ENCODE measurements around the gene USP9X. TPM values are rescaled to one million over a fixed set of nuclear protein-coding genes. Genes with fewer than 3 reads are reported as not detected.
A peak's percentile ranks its signal among the peaks of the same experiment; 100 is the strongest.

Gene USP9X
- total and polyA plus RNA-seq, 9 donors: 33.5 to 60.8 (median 44.1) TPM

DNA sequence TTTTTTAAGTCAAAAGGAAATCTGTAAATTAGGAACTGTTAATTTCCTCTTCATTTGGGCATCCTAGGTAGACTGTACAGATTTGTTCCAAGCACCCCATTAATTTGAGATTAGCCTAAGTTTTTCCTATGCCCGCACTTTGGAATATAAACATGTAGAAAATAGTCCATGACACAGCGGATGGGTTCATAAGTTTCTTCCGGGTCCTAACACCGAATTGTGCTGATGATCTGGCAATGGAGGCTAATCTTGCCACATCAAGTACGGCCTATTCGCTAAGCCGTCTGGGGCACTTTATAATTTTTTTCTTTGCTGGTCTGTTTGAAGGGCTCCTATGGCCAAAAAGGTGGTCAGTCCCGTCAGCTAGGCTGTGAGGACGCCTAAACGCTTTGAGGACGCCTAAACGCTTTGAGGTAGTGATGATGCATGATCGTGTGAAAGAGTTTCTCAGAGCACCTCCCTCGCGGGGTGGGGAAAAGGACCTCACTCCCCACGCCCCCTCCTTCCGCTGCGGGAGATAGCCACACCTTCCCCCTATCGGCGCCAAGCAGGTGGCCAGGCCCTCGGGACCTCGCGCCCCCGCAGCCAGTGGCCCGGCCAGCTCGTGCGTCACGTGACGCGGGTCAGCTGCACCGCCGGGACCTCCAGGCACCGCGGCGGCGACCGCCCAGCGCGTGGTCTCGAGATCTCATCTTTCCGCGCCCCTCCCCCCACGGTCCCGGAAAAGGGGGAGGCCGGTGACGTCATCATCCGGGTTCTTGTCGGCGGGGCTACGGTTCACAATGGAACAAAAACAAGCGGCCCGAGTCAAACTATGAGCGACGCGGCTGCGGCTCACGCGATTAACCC, 977 bp upstream of the USP9X start:
- peak overlapping the region; percentile 81 for H3K4me3 ChIP-seq (ENCODE audit: low read length)
- peak; percentile 98 for DNase-seq
- peaks cover 3% of the 10 kb centered on the region for H3K4me1 ChIP-seq (ENCODE audit: control insufficient read depth, insufficient read depth, low read length)
- H3K27me3 ChIP-seq (ENCODE audit: control insufficient read depth, insufficient read depth, low read length): peaks cover 14% of the 10 kb centered on the region
- H3K36me3 ChIP-seq (ENCODE audit: control insufficient read depth, insufficient read depth, low read length): no peaks in the 10 kb centered on the region
- no peaks in the 10 kb centered on the region for H3K9me3 ChIP-seq (replicated peaks; ENCODE audit: control insufficient read depth, low read depth, low read length)
- H3K27ac ChIP-seq (ENCODE audit: low read length): peak overlapping the region; percentile 100
- under 1% methylated on average over 50 of the region's 58 CpGs for WGBS (ENCODE audit: insufficient coverage)

DNA sequence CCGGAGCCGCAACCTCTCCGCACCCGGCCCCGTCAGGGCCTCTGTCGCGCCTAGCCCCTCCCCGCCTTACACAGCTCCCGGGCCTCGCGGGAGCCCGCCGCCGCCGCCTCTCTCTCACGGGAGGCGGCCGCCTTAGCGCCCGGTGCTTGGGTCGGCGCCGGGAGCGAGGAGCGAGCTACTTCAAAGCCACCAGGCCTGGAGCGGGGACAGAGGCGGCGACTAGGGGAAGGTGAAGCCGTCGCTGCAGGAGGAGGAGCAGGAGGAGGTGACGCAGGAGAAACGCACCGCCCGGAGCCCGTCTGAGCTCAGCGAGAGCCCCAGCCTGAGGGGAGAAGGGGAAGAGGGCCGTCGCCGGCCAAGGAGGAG, 250 bp downstream of the USP9X start:
- WGBS (ENCODE audit: insufficient coverage): under 1% methylated on average over 39 of the region's 39 CpGs
- Histone ChIP-seq H3K4me1 (ENCODE audit: control insufficient read depth, insufficient read depth, low read length) (peaks cover 3% of the 10 kb centered on the region), H3K9me3 (replicated peaks; ENCODE audit: control insufficient read depth, low read depth, low read length) (no peaks in the 10 kb centered on the region), H3K36me3 (ENCODE audit: control insufficient read depth, insufficient read depth, low read length) (no peaks in the 10 kb centered on the region), H3K27ac (ENCODE audit: low read length) (peak overlapping the region; percentile 97), H3K27me3 (ENCODE audit: control insufficient read depth, insufficient read depth, low read length) (peaks cover 16% of the 10 kb centered on the region), H3K4me3 (ENCODE audit: low read length) (peak overlapping the region; percentile 84)
- DNase-seq: peak; percentile 83

DNA sequence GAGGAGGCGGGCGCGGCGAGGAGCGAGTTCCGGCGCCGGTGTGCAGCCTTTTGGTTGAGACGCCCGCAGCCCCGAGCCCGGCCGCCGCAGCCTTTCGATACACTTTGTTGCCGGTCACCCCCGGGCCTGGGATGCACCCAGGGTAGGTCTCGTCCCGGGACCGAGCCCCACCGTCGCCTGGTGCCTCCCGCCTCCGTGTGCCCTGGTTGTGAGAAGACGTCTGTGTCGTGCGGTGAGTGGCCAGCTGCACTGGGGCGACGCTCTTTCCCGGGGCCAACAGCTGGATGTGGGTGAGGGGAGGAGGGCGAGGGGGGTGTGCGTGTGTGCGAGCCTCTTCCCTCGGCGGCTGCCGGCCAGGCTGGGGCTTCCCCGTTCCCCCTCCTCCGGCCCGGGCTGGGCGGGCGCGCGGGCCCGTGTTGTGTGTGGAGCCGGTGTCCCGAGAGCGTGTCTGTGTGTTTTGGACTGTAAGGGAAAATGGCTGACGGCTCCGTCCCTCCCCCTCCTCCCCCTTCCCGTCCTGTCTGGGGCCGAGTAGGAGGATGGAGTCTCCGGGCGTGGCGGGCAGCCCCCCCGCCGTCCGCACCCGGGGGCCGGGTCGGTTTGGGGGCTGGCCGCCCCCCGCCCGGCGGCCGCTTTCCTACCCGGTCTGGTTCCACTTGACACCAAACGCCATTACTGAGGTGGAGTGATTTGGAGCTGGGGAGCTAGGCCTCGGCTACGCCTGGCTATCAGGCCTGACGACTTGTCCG, 807 bp downstream of the USP9X start:
- peak overlapping the region; percentile 97 for H3K27ac ChIP-seq (ENCODE audit: low read length)
- DNase-seq: peak; percentile 83
- peaks cover 16% of the 10 kb centered on the region for H3K27me3 ChIP-seq (ENCODE audit: control insufficient read depth, insufficient read depth, low read length)
- WGBS (ENCODE audit: insufficient coverage): 1% methylated on average over 32 of the region's 71 CpGs
- H3K36me3 ChIP-seq (ENCODE audit: control insufficient read depth, insufficient read depth, low read length): no peaks in the 10 kb centered on the region
- peaks cover 3% of the 10 kb centered on the region for H3K4me1 ChIP-seq (ENCODE audit: control insufficient read depth, insufficient read depth, low read length)
- no peaks in the 10 kb centered on the region for H3K9me3 ChIP-seq (replicated peaks; ENCODE audit: control insufficient read depth, low read depth, low read length)
- H3K4me3 ChIP-seq (ENCODE audit: low read length): peak overlapping the region; percentile 84

DNA sequence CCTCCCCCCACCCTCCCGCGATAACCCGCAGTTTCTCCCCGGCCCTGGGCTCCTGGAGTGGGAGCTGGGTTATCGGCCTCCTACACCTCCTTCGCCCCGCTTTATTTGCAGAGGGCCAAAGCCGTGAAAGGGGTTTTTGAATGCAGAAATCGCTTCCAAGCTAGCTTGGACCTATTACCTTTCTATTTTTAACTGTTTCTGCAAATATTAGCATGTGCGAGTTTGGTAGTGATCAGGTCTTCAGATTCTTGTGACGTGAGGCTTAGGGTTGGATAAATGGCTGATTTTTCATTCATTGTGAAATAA, 1.3 kb downstream of the USP9X start:
- no peak for DNase-seq
- Histone ChIP-seq H3K4me3 (ENCODE audit: low read length) (peak overlapping the region; percentile 84), H3K9me3 (replicated peaks; ENCODE audit: control insufficient read depth, low read depth, low read length) (no peaks in the 10 kb centered on the region), H3K27ac (ENCODE audit: low read length) (peak overlapping the region; percentile 97), H3K36me3 (ENCODE audit: control insufficient read depth, insufficient read depth, low read length) (no peaks in the 10 kb centered on the region), H3K27me3 (ENCODE audit: control insufficient read depth, insufficient read depth, low read length) (peaks cover 16% of the 10 kb centered on the region), H3K4me1 (ENCODE audit: control insufficient read depth, insufficient read depth, low read length) (peaks cover 3% of the 10 kb centered on the region)
- 4% methylated on average over 4 of the region's 11 CpGs for WGBS (ENCODE audit: insufficient coverage)

DNA sequence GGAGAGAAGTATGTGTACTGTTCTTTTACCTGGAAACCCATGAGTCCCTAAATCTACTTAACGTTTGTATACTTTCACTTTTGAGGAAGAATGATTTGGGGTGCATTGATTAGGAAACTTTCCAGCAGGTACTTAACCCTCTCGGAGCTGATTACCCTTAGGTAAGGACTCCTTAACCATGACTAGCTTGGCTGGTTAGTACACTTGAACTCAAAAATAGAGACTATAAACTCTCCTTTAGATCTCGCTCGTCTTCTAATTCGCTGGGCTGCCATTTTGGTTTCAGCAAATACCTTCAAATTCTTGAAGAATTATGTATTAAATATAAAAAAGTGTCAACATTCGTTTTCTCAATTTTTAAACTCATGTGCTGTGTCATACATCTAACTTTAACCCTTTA, 2.0 kb downstream of the USP9X start:
- DNase-seq: no peak
- Histone ChIP-seq H3K9me3 (replicated peaks; ENCODE audit: control insufficient read depth, low read depth, low read length) (no peaks in the 10 kb centered on the region), H3K36me3 (ENCODE audit: control insufficient read depth, insufficient read depth, low read length) (no peaks in the 10 kb centered on the region), H3K27me3 (ENCODE audit: control insufficient read depth, insufficient read depth, low read length) (peaks cover 16% of the 10 kb centered on the region), H3K27ac (ENCODE audit: low read length) (peak overlapping the region; percentile 97), H3K4me3 (ENCODE audit: low read length) (peak overlapping the region; percentile 84), H3K4me1 (ENCODE audit: control insufficient read depth, insufficient read depth, low read length) (peaks cover 3% of the 10 kb centered on the region)
- WGBS (ENCODE audit: insufficient coverage): no CpG with 5 or more reads among the region's 6 CpGs

DNA sequence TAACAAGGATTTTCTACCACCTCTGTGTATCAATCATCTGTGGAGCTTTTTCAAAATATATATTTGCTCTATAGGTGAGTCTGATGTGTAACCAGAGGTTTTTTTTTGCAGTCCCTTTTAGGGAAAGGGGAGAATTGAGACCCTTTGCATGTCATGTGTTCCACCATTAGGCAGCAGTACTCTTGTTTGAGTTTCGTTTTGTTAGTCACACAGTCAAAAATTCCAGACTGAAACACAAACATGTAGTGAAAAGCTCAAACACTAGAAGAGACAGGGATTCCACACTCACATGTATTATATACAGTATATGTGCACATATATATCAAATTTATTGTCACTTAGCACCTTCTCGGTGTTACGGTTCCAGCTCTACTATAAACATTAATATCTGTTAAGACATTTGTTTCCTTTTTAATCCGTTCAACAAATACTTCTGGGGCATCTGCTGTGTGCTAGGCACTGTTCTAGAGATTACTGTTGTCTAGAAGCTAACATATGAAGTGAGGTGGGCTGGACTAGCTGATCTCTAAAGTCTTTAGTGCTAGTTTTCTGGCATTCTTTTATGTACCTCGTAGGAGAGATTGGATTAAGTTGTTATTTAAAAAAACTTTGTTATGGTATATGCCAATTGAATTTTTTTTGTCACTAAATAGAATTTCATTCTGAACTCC, 5.5 kb downstream of the USP9X start:
- no peak overlapping the region for H3K27ac ChIP-seq (ENCODE audit: low read length)
- WGBS (ENCODE audit: insufficient coverage): no CpG with 5 or more reads among the region's 5 CpGs
- H3K4me3 ChIP-seq (ENCODE audit: low read length): no peak overlapping the region
- peaks cover 2% of the 10 kb centered on the region for H3K36me3 ChIP-seq (ENCODE audit: control insufficient read depth, insufficient read depth, low read length)
- H3K9me3 ChIP-seq (replicated peaks; ENCODE audit: control insufficient read depth, low read depth, low read length): no peaks in the 10 kb centered on the region
- H3K27me3 ChIP-seq (ENCODE audit: control insufficient read depth, insufficient read depth, low read length): peaks cover 20% of the 10 kb centered on the region
- DNase-seq: no peak
- H3K4me1 ChIP-seq (ENCODE audit: control insufficient read depth, insufficient read depth, low read length): peaks cover 3% of the 10 kb centered on the region

DNA sequence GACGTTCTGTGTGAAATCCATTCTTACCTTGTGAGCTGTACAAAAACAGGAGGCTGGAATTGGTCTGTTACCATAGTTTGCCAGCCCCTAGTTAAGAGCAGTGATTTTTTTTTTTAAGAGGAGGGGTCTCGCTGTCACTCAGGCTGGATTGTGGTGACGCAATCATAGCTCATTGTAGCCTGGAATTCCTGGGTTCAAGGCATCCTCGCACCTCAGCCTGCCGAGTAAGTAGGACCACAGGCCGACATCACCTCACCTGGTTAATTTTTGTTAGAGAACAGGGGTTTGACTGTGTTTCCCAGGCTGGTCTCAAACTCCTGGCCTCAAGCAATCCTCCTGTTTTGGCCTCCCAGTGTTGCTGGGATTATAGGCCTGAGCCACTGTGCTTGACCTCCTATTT, 7.5 kb downstream of the USP9X start:
- Histone ChIP-seq H3K27ac (ENCODE audit: low read length) (no peak overlapping the region), H3K4me1 (ENCODE audit: control insufficient read depth, insufficient read depth, low read length) (no peaks in the 10 kb centered on the region), H3K27me3 (ENCODE audit: control insufficient read depth, insufficient read depth, low read length) (peaks cover 16% of the 10 kb centered on the region), H3K9me3 (replicated peaks; ENCODE audit: control insufficient read depth, low read depth, low read length) (no peaks in the 10 kb centered on the region), H3K4me3 (ENCODE audit: low read length) (no peak overlapping the region), H3K36me3 (ENCODE audit: control insufficient read depth, insufficient read depth, low read length) (peaks cover 2% of the 10 kb centered on the region)
- 84% methylated on average over 5 of the region's 6 CpGs for WGBS (ENCODE audit: insufficient coverage)
- DNase-seq: no peak

DNA sequence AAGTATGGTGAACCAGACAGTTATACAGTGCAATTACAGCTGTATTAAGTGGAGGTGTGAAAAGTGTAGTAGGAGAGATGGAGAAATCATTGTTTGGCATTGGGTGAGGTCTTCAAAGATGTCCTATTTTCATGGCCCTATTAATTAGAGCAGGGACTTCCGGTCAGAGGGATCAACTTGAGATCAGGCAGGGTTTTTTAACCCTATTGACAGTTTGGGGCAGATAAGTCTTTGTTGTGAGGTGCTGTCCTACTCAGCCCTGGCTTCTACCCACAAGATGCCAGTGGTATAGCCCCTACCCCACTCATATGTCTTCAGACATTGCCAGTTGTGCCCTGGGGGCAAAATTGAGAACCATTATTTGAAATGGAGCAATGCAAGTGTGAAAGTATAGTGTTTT, 9.9 kb downstream of the USP9X start:
- Histone ChIP-seq H3K4me1 (ENCODE audit: control insufficient read depth, insufficient read depth, low read length) (no peaks in the 10 kb centered on the region), H3K36me3 (ENCODE audit: control insufficient read depth, insufficient read depth, low read length) (peaks cover 2% of the 10 kb centered on the region), H3K27me3 (ENCODE audit: control insufficient read depth, insufficient read depth, low read length) (peaks cover 19% of the 10 kb centered on the region), H3K27ac (ENCODE audit: low read length) (no peak overlapping the region), H3K4me3 (ENCODE audit: low read length) (no peak overlapping the region), H3K9me3 (replicated peaks; ENCODE audit: control insufficient read depth, low read depth, low read length) (no peaks in the 10 kb centered on the region)
- no peak for DNase-seq
- no CpG with 5 or more reads among the region's 1 CpG for WGBS (ENCODE audit: insufficient coverage)

DNA sequence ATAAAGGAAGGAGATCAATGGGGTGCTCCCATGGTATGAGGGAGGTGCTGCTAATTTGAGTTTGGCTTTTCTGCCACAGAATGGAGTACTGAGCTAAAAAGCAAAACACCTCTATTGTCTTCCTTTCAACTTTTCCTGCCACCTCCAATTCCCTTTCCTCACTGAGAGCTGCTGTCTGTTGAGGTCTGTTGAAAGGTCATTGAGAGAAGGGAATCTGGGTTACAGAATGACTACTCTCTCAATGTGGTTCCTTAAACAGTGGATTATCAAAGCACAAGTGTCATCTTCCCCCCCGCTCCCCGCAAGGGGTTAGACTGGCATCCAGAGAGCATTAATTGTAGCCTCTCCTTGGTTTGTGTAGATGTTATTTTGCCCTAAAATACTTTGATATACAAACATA, 10.7 kb downstream of the USP9X start:
- Histone ChIP-seq H3K27me3 (ENCODE audit: control insufficient read depth, insufficient read depth, low read length) (peaks cover 19% of the 10 kb centered on the region), H3K4me1 (ENCODE audit: control insufficient read depth, insufficient read depth, low read length) (no peaks in the 10 kb centered on the region), H3K27ac (ENCODE audit: low read length) (no peak overlapping the region), H3K36me3 (ENCODE audit: control insufficient read depth, insufficient read depth, low read length) (peaks cover 2% of the 10 kb centered on the region), H3K9me3 (replicated peaks; ENCODE audit: control insufficient read depth, low read depth, low read length) (no peaks in the 10 kb centered on the region), H3K4me3 (ENCODE audit: low read length) (no peak overlapping the region)
- DNase-seq: no peak
- no CpG with 5 or more reads among the region's 2 CpGs for WGBS (ENCODE audit: insufficient coverage)

DNA sequence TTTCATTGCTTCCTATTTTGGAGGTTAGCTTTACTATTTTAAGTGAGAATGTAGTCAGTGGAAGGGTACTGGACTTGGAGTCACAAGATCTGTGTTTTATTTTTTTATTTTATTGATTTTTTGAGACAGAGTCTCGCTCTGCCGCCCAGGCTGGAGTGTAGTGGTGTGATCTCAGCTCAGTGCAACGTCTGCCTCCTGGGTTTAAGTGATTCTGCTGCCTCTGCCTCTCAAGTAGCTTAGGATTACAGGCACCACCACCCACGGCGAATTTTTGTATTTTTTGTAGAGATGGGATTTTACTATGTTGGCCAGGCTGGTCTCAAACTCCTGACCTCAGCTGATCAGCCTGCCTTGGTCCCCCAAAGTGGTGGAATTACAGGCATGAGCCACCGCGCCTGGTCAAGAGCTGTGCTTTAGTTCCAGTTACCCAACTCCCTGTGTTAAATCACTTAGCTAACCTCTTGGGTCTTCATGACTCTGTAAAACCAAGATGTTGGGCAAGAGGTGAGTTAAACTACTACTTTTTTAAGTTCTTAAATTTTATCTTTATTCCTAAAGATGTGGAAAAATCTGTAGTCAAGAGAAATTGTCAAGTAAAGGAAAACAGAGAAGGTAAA, 11.2 kb downstream of the USP9X start:
- DNase-seq: no peak
- peaks cover 21% of the 10 kb centered on the region for H3K27me3 ChIP-seq (ENCODE audit: control insufficient read depth, insufficient read depth, low read length)
- no peaks in the 10 kb centered on the region for H3K9me3 ChIP-seq (replicated peaks; ENCODE audit: control insufficient read depth, low read depth, low read length)
- no peak overlapping the region for H3K27ac ChIP-seq (ENCODE audit: low read length)
- WGBS (ENCODE audit: insufficient coverage): 50% methylated on average over 2 of the region's 7 CpGs
- no peaks in the 10 kb centered on the region for H3K4me1 ChIP-seq (ENCODE audit: control insufficient read depth, insufficient read depth, low read length)
- no peak overlapping the region for H3K4me3 ChIP-seq (ENCODE audit: low read length)
- peaks cover 2% of the 10 kb centered on the region for H3K36me3 ChIP-seq (ENCODE audit: control insufficient read depth, insufficient read depth, low read length)

Measured in muscle of leg (tissue), 11 donors.